Spleen (tissue), 7 donors: ENCODE results near the gene GPR157.

ENCODE experiments used
- CTCF ChIP-seq, 11 experiments: fragments of 200-600 bp in 7 of 11; fragments of 450-650 bp in 4 of 11; sonication (generic) in 4 of 11; IDR thresholded peaks in 8 of 11; conservative IDR thresholded peaks in 3 of 11; 1 replicate in 7 of 11; 2 replicates in 4 of 11; pipeline versions ENCODE4 v1.4.0 to v1.8.0; 2016 to 2021; ENCODE audit warnings: antibody characterized with exemption in 11 of 11, inconsistent platforms in 4 of 11, mild to moderate bottlenecking in 1 of 11
- POLR2A ChIP-seq, 3 donors: fragments of 450-650 bp; IDR thresholded peaks; one replicate each; pipeline ENCODE4 v1.5.1; 2017; ENCODE audit warnings: antibody characterized with exemption in 3 of 3, mild to moderate bottlenecking in 1 of 3
- donor health status: DM: no; HTN: no; CAD: no; lungs with moderate emphysema.
- donor health status: DM: no; HTN: no; CAD: no.
- donor health status: DM: no; HTN: no; CAD: no.

GRCh38 chr1:9145714-9146113, 16.8 kb upstream of the GPR157 start:
- TF ChIP-seq POLR2A (IDR thresholded peaks at IDR 0.05) = no peak
- TF ChIP-seq CTCF (IDR thresholded peaks at IDR 0.05 in 8 of 11, conservative IDR thresholded peaks at IDR 0.05 in 3 of 11) = no peak
